Daoy (cell line): ENCODE measurements around the gene NFATC2. TPM values are rescaled to one million over a fixed set of nuclear protein-coding genes. Genes with fewer than 3 reads are reported as not detected.
A peak's percentile ranks its signal among the peaks of the same experiment; 100 is the strongest.

ENCODE experiments used
- DNase-seq: peaks from one replicate; pipeline ENCODE4 v3.0.0-alpha.2; 2015; ENCODE audit warnings: low read depth
- total RNA-seq: library from RNA; depleted of rRNA; stranded (reverse); fragments of >200 nt; shearing (Covaris generic); gene quantifications from 2 replicates; pipeline ENCODE4 v1.2.3, GENCODE V29; 2014

The NFATC2 gene
- total RNA-seq, 1 experiment from 2014 or later, result 0.40 TPM

GRCh38 chr20:51374961-51375360 is 167.6 kb downstream of the NFATC2 start:
- no peak for DNase-seq

DNA sequence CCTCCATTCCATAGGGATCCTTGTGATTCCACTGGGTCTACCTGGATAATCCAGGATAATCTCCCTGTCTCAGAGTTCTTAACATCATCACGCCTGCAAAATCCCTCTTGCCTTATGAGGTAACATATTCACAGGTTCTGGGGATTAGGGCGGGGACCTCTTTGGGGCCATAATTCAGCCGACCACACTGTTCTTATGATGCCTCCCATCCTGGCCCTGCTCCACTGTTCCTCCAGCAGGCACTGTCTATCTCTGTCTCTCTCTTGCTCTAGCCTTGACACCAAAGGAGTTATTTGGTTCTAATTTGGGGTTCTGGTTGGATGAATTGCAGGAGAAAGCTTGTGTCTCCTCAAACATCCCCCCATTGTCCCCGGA is 168.1 kb downstream of the NFATC2 start:
- no peak for DNase-seq

DNA sequence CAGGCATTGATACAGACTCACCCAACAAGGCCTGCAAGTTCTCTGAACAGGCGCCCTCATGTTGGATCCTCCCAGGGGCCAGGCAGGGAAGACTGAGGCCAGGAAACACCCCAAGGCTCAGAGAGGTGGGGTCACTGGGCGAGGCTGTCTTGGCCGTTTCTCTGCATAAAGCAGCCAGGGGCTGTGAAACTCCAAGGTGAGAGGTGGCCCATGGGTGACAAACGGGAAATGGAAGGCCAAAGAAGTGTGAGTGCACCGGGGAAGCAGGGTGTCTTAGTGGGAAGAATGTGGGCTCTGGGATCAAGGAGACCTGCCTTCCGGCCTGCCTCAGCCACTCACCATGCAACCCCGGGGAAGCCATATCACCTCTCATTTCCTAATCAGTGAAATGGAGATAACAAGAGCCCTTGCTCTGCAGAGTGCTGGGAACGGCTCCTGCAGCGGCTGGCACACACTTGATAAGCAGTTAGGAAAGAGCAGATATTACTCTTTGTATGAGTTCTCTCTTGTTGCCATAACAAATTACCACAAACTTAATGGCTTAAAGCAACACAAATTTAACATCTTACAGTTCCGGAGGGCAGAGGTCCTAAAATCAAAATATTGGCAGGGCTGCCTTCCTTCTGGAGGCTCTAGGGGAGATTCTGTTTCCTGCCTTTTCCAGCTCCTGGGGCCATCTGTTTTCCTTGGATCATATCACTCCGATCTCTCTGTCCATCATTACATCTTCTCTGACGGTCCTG is 168.6 kb downstream of the NFATC2 start:
- no peak for DNase-seq

DNA sequence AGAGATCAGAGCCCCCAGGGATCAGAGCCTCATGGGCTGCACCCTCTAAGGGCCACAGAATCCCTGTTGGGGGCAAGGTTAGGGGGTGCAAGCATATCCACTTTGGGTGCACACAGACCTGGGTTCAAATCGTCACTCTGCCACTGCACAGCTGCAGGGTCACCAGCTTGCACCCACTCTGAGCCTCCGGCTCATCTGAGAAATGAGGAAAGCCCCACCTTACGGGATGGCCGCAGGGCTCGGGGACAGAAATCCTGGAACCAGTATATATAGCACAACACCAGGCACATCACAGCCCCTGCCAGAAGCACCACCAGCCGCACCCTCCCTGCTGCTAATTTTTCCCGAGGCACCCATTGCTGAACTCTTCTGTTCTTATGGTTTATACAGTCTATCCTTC is 169.6 kb downstream of the NFATC2 start:
- DNase-seq, result no peak

- DNase-seq, result peak; percentile 81
Measured at GRCh38 chr20:51372176-51372803, 170.2 kb downstream of the NFATC2 start.

GRCh38 chr20:51371720-51372119 is 170.8 kb downstream of the NFATC2 start:
- no peak for DNase-seq

- no peak for DNase-seq
Measured at GRCh38 chr20:51369503-51369902, 173.0 kb downstream of the NFATC2 start.

DNA sequence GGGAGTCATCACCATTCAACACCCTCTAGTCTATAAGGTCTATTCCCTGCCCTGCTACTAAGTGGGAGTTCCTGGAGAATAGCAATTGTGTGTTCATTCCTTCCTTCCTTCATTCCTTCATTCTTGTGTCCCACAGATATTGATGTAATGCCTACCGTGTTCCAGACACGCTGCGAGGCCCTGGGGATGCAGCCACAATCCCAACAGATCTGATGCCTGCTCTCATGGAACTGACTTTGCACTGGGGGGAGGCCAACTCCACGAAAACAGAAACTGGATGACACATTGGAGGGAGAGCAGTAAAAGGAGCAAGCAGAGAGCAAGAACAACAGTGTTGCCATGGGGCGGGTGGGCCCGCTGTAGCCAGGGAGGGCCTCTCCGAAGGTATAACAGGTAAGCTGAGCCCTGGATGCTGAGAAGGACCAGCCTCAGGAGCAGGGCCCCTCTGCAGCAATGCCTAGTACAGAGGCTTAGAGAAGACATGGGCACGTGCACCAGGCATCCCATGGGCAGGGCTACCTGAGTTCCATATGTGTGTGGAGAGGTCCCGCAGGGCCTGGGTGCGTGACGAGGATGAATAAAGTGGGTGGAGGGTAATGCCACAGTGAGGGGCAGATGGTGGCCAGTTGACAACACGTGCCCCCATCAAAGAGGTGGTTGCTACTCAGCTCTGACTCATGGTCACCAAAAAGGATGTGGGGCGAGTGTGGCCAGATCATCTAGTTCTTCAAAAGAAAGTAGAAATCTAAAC is 173.9 kb downstream of the NFATC2 start:
- peak; percentile 77 for DNase-seq

DNA sequence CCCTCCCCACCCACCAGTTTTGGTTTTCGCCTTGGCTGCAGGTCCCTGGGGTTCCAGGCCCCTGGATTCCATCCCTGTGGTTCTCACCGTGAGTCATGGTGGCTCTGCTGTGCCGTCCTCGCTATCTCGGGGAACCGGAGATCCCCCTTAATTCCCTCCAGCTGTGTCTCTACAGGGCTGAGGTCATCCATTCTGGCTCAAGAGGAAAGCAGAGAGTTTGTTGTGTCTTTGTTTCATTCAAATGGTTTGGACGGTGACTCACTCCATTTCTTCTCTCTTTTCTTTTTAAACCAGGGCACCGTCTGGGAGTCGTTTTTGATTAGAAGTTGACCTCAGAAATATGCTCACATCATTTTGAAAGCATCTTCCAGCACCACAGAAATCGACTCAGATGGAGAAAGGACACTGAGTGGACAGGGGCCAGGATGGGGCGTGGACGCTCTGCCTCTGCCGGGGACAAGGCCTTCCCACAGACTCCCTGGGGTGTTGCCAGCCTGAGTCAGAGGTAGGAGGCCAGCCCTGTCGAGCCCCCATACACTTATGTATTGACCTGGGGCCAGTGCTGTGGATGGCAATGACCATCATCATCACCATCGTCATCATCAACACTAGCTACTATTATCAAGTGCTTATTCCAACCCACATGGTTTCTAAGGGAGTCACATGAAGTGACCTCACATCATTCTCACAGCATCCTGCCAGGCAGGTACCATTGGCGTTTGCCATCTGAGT is 176.2 kb downstream of the NFATC2 start:
- DNase-seq, result peak; percentile 99

DNA sequence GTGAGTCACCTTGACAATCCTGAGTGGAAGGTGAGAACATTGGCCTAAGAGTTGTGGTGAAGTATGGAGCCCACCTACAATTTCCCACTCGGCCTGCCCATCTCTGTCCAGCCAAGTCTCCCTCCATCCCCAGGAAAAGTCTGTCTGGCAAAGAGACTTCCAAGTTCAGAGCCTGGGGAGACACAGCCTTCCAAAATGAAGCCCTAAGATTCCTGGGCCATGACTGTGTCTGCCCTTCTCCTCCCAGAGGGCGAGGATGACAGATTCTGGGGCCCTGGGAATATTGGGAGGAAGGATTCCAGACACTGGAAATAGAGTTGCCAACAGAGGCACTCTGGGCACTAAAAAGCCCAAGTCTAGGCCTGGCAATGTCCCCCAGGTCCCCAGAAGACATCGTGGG is 176.8 kb downstream of the NFATC2 start:
- peak; percentile 93 for DNase-seq

DNA sequence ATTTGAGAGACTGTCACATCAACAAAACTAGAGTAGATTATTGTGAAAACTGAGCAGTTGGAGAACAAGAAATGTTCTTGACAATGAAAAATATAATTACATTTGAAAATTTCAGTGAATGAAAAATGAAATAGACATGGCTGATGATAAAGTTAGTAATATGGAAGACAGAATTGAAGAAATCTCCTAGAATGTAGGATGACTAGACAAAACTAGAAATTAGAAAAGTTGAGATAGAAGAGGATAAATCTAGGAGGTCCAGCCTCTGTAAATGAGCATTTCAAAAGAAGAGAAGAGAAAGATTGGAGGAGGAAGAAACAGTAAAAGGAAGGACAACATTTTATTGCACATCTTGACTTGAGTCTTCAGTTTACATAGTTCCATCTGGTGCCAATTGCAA is 178.7 kb downstream of the NFATC2 start:
- DNase-seq, result no peak

DNA sequence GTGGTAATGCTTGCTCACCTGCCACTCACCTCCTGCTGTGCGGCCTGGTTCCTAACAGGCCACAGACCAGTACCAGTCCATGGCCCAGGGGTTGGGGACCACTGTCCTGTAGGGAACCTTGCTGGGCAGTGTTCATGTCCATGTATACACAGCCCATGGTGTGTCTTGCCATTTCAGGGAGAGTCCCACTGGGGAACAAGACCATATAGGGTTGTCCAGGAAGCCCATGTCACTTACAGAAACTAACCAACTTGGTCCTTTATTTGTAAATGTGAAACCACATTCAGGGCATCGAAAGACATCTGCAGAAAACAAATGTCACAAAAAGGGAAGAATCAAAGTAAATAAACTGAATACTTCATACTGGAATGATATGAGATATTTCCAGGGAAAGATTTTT is 179.1 kb downstream of the NFATC2 start:
- no peak for DNase-seq

GRCh38 chr20:51362254-51362653 is 180.3 kb downstream of the NFATC2 start:
- DNase-seq, result no peak

- DNase-seq, result no peak
Measured at GRCh38 chr20:51361258-51361657, 181.3 kb downstream of the NFATC2 start.

DNA sequence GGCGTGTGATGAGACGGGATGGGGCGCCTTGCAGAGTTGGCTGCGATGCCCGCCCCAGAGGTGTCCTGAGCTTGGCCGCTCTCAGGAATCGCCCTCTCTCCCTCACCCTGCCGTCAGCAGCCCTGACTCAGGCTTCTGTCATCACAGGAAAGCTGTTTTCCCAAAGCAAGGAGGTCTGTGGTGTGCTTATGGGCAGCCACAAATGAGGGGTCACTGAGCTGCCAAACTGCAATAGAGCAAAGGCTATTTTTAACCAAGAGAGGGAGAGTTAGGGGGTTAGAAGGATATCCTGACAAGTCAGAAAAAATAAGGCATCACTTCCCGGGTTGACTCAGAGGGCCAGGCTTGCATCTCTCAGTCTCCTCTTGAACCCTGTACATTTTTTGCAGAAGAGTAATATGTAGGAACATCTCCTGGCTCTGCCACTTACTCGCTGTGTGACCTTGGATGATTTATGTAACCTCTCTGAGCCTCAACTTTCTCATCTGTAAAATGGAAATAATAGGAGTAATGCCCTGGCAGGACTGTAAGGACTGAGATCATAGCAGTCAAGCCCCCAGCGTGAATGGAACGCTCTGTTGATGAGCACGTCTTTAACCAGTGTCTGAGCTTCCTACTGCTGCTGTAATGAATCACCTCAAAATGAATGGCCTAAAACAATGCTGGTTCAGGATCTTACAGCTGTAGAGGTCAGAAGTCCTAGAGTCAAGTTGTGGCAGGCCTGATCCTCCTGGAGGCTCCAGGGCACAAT is 181.9 kb downstream of the NFATC2 start:
- DNase-seq, result peak; percentile 98

- DNase-seq, result peak; percentile 48
Measured at GRCh38 chr20:51359947-51360346, 182.6 kb downstream of the NFATC2 start.

DNA sequence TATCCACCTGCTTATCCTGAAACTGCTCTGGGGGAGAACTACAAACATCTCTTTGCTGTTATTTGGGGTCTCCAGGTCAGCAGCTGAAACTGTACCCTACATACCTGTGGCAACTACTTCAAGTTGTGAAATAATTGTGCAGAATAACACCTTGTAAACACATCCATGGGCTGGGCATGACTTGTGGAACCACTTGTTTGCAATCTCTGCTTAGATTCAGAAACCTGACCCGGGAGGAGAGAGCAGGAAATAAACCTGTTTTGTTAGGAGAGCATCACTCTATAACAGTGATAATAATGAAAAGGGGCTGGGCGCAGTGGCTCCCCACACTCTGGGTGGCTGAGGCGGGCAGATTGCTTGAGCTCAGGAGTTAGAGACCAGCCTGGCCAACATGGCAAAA is 183.1 kb downstream of the NFATC2 start:
- DNase-seq, result no peak

DNA sequence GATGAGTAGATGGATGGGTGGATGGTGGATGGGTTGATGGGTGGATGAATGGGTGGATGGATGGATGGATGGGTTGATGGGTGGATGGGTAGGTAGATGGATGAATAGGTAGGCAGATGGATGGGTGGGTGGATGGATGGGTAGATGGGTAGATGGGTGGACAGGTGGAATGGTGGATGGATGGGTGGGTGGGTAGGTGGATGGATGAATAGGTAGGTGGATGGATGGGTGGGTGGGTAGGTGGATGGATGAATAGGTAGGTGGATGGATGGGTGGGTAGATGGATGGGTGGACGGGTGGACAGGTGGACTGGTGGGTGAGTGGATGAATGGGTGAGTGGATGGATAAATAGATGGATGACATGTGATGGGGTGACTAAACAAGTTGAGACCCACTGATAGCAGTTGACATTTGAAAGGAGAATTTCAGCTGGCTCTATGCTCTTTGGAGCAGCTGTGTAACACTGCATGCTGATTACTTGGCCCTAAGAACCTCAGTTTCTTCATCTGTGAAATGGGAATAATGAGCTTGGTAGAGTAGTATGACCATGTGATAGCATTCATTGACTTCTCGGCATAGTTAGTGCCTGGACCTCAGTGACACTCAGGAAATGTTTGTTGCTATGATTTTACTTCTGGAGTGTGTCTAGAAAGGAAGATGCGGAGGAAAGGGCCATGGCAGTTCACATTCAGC is 184.3 kb downstream of the NFATC2 start:
- DNase-seq, result no peak

DNA sequence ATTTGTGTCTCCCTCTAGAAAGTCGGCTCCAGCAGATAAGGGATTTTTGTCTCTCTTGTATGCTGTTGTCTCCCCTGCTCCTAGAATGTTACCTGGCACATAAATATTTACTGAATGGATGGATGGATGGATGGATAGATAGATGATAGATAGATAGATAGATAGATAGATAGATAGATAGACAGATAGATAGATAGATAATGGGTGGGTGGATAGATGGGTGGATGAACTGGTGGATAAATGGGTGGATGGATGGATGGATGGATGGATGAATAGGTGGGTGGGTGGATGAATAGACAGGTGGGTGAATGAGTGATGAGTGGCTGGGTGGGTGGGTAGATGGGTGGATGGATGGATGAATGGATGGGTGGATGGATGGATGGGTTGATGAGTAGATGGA is 185.0 kb downstream of the NFATC2 start:
- no peak for DNase-seq

DNA sequence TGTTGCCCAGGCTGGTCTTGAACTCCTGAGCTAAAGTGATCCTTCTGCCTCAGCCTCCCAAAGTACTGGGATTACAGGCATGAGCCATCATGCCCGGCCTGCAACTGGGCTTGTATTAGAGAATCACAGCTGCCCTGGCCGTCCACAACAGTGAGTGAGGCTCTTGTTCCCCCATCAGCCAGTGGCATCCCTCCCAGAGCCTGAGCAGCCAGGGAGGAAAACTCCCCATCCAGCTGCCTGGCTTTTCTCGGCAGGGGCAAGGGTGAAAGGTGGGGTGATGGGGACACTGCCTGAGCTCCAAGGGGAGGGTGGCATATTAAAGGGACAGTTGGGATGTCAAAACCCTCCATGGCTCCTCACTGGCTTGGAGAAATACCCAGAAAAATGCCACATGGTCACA is 185.6 kb downstream of the NFATC2 start:
- DNase-seq, result no peak

DNA sequence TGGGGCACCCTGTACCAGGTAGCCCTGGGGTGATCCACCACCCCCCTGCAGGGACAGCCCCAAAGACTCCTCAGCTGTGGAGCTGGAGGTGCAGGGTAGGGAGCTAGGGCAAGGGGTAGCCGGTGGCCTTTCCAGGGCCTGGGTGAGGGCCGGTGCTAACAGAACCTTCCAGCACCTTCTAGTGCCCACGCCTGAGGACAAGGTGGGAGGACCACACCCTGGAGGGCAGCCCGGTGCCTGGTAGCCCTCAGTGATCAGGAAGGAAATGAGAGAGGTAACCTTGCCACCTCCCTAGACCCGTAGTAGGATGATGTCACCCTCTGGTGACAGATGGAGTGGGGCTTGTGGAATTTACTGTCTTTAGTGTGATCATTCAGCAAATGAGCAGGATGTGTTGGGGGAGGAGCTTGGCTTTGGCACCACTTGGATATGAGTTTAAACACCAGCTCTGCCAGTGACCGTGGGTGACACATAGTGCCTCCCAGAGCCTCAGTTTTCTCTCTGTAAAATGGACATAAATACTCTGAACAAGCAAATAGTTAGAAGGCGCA is 187.7 kb downstream of the NFATC2 start:
- peak; percentile 94 for DNase-seq
